ENCODE results near the gene SLC6A18. TPM values are rescaled to one million over a fixed set of nuclear protein-coding genes. Genes with fewer than 3 reads are reported as not detected.

Gene SLC6A18
- total RNA-seq, 1 donor from 2014 or later = not detected

DNA sequence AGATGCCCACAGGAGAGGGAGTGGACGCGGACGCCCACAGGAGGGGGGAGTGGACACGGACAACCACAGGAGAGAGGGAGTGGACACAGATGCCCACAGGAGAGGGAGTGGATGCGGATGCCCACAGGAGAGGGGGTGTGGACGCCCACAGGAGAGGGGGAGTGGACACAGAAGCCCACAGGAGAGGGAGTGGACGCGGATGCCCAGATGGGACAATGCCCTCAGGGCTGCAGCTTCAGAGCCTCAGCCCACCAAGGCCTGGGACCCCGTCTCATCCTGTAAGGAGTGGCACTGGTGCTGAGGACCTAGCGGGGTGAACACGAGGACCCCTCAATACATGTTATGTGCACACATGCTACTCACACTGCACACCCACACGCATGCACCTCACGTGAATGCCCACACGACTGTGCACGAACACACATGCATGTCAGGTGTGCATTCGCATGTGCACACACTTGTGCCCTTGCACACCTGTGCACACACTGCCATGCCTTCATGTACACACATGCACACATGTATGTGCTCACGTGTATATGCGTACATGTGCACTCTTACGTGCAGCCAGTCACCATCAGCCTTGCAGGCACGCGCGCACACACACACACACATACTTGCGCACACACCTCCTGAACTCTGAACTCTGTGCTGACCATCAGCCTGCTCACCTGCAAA is 34.8 kb downstream of the SLC6A18 start:
- no peaks in the 10 kb centered on the region for H3K36me3 Mint-ChIP-seq (ENCODE audit: insufficient read depth)
- H3K9me3 Mint-ChIP-seq (ENCODE audit: low read depth) = no peaks in the 10 kb centered on the region
- TF ChIP-seq, protein P1, sequence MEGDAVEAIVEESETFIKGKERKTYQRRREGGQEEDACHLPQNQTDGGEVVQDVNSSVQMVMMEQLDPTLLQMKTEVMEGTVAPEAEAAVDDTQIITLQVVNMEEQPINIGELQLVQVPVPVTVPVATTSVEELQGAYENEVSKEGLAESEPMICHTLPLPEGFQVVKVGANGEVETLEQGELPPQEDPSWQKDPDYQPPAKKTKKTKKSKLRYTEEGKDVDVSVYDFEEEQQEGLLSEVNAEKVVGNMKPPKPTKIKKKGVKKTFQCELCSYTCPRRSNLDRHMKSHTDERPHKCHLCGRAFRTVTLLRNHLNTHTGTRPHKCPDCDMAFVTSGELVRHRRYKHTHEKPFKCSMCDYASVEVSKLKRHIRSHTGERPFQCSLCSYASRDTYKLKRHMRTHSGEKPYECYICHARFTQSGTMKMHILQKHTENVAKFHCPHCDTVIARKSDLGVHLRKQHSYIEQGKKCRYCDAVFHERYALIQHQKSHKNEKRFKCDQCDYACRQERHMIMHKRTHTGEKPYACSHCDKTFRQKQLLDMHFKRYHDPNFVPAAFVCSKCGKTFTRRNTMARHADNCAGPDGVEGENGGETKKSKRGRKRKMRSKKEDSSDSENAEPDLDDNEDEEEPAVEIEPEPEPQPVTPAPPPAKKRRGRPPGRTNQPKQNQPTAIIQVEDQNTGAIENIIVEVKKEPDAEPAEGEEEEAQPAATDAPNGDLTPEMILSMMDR (IDR thresholded peaks at IDR 0.05; ENCODE audit: unreplicated experiment) = no peak
- no peak overlapping the region for H3K27ac Mint-ChIP-seq
- no peak for DNase-seq (ENCODE audit: low spot score, unreplicated experiment)
- H3K4me1 Mint-ChIP-seq (ENCODE audit: low read depth) = no peaks in the 10 kb centered on the region
- H3K27me3 Mint-ChIP-seq = peaks cover 5% of the 10 kb centered on the region
- H3K4me3 Mint-ChIP-seq (ENCODE audit: low read depth) = no peak overlapping the region

DNA sequence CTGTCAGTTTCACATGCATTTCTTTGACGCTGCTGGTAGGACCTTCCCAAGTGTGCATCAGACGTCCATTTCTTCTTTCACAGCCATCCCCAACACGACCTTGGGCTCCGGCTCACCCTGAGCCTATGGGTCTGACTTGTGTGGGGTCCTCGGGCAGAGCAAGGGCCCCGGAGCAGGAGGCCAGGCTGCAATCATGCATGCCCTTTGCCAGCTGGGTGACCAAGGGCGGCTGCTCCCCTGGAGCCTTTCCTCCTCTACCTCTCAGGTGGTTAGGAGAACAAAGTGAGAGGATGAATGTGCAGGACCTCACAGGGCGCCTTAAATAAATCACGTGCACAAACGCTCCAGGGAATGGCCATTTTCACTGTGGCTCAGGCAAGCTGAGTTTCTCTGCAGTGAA is 36.5 kb downstream of the SLC6A18 start:
- TF ChIP-seq, protein P1 (IDR thresholded peaks at IDR 0.05; ENCODE audit: unreplicated experiment) = no peak
- H3K4me3 Mint-ChIP-seq (ENCODE audit: low read depth) = no peak overlapping the region
- no peaks in the 10 kb centered on the region for H3K36me3 Mint-ChIP-seq (ENCODE audit: insufficient read depth)
- no peaks in the 10 kb centered on the region for H3K9me3 Mint-ChIP-seq (ENCODE audit: low read depth)
- no peak overlapping the region for H3K27ac Mint-ChIP-seq
- no peaks in the 10 kb centered on the region for H3K4me1 Mint-ChIP-seq (ENCODE audit: low read depth)
- no peak for DNase-seq (ENCODE audit: low spot score, unreplicated experiment)
- H3K27me3 Mint-ChIP-seq = peaks cover 5% of the 10 kb centered on the region

DNA sequence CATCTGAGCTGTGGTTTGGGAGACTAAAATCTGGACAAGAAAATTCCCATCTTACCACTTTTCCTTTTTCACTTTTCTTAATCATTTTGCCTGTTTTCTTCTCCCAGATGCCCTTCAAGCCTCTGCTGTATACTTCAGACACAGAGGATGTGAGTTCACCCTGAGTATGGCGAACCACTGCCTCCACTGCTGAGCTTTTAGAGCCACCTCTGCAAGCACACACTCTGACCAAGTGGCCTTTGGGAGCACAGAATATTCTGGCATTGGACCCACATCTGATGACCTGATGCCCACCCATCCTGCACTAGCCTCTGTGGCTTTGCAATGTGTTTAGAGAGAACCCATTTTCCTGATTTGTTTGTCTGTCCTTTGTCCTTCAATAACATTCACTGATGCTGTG is 37.2 kb downstream of the SLC6A18 start:
- DNase-seq (ENCODE audit: low spot score, unreplicated experiment) = no peak
- H3K9me3 Mint-ChIP-seq (ENCODE audit: low read depth) = no peaks in the 10 kb centered on the region
- H3K36me3 Mint-ChIP-seq (ENCODE audit: insufficient read depth) = no peaks in the 10 kb centered on the region
- no peak overlapping the region for H3K4me3 Mint-ChIP-seq (ENCODE audit: low read depth)
- no peak overlapping the region for H3K27ac Mint-ChIP-seq
- TF ChIP-seq, protein P1 (IDR thresholded peaks at IDR 0.05; ENCODE audit: unreplicated experiment) = no peak
- peaks cover 5% of the 10 kb centered on the region for H3K27me3 Mint-ChIP-seq
- H3K4me1 Mint-ChIP-seq (ENCODE audit: low read depth) = no peaks in the 10 kb centered on the region

DNA sequence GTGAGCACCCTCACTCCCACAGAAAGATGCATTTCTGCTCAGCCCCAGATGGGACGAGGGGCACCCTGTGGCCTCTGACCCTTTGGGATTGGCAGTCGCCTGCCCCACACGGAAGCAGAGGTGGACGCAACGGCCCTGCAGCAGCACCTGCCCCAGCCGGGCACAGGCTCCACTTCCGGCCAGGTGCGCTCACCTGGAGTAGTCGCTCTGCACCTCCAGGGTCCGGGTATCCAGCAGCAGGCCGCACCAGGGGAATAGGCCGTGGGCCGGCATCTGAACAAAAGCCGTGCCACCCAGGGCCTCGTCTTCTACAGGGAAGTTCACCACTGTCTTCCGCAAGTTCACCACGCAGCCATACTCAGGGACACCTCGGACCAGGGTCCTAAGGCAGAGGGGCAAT is 39.0 kb downstream of the SLC6A18 start:
- H3K27me3 Mint-ChIP-seq = peaks cover 5% of the 10 kb centered on the region
- TF ChIP-seq, protein P1 (IDR thresholded peaks at IDR 0.05; ENCODE audit: unreplicated experiment) = no peak
- no peaks in the 10 kb centered on the region for H3K4me1 Mint-ChIP-seq (ENCODE audit: low read depth)
- DNase-seq (ENCODE audit: low spot score, unreplicated experiment) = no peak
- H3K27ac Mint-ChIP-seq = no peak overlapping the region
- no peaks in the 10 kb centered on the region for H3K9me3 Mint-ChIP-seq (ENCODE audit: low read depth)
- H3K36me3 Mint-ChIP-seq (ENCODE audit: insufficient read depth) = no peaks in the 10 kb centered on the region
- no peak overlapping the region for H3K4me3 Mint-ChIP-seq (ENCODE audit: low read depth)

DNA sequence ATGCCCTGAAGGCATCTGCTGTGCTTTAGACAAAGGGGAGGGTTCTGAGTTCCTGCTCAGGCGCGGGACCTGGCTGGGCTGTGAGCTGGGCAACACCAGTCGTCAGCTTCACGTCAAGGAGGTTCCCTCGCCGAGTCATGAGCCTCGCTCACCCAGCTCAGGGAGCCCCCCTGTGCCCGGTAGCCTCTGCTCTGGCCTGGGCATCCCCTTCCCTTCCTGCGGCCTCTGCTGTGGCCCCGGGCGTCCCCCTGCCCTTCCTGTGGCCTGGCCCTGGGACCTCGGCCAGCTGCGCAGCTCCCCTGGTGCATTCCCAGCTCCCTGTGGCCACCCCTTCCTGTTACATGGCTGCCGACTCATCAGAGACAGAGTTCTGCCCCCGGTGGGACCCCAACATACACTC is 39.8 kb downstream of the SLC6A18 start:
- H3K4me1 Mint-ChIP-seq (ENCODE audit: low read depth) = no peaks in the 10 kb centered on the region
- peaks cover 5% of the 10 kb centered on the region for H3K27me3 Mint-ChIP-seq
- no peaks in the 10 kb centered on the region for H3K36me3 Mint-ChIP-seq (ENCODE audit: insufficient read depth)
- no peaks in the 10 kb centered on the region for H3K9me3 Mint-ChIP-seq (ENCODE audit: low read depth)
- no peak overlapping the region for H3K27ac Mint-ChIP-seq
- no peak for DNase-seq (ENCODE audit: low spot score, unreplicated experiment)
- H3K4me3 Mint-ChIP-seq (ENCODE audit: low read depth) = no peak overlapping the region
- TF ChIP-seq, protein P1 (IDR thresholded peaks at IDR 0.05; ENCODE audit: unreplicated experiment) = no peak
